H1 (cell line): ENCODE measurements around the gene ACCS.

ENCODE experiments used
- CHD1 ChIP-seq: IDR thresholded peaks from 2 replicates; pipeline ENCODE4 v1.6.1; 2012; ENCODE audit warnings: low read depth, low read length, improper control_type of control experiment
- CREB1 ChIP-seq: IDR thresholded peaks from 2 replicates; pipeline ENCODE4 v1.6.1; 2012; ENCODE audit warnings: inconsistent platforms
- MAX ChIP-seq: IDR thresholded peaks from 2 replicates; pipeline ENCODE4 v1.6.1; 2012; ENCODE audit warnings: inconsistent platforms
- POLR2AphosphoS5 ChIP-seq: IDR thresholded peaks from 2 replicates; pipeline ENCODE4 v1.6.1; 2011; ENCODE audit warnings: low read depth, low read length
- SIRT6 ChIP-seq: IDR thresholded peaks from one replicate; pipeline ENCODE4 v1.7.1; 2012; ENCODE audit warnings: low read length, inconsistent platforms
- ZNF274 ChIP-seq: IDR thresholded peaks from 2 replicates; pipeline ENCODE4 v1.7.0; 2012; ENCODE audit warnings: low read length, borderline replicate concordance; ENCODE audit errors: extremely low read depth
- TF ChIP-seq, protein P1 (sequence below), 3 experiments: IDR thresholded peaks; 1 replicate in 2 of 3; 2 replicates in 1 of 3; pipeline versions ENCODE4 v1.5.1 to v1.6.1; 2011; ENCODE audit warnings: low read length in 3 of 3, mild to moderate bottlenecking in 3 of 3, inconsistent platforms in 2 of 3, low read depth in 1 of 3, moderate library complexity in 1 of 3; ENCODE audit not compliant: insufficient read depth in 1 of 3; ENCODE audit errors: control extremely low read depth in 1 of 3

DNA sequence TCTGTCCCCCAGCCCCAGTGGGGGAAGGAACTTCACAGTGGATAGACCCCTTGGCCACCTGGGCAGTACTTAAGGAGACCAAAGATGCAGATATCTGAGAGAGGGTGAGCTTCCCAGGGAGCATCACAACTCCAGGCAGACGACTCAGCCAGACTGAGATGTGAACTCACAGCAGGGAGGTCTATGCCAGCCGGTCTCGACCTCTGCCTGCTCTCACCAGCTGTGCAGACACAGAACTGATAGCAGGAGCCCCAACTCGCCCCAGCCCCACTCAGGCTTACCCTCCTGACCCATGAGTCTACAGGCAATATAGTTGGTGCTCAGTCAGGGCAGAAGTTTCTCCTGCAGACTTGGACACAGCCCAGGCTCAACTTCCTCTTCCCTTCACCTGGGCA, 47.9 kb upstream of the ACCS start:
- TF ChIP-seq SIRT6 (no peak), MAX (no peak), CHD1 (no peak), CREB1 (no peak), POLR2AphosphoS5 (no peak), ZNF274 (no peak)
- TF ChIP-seq, protein P1, sequence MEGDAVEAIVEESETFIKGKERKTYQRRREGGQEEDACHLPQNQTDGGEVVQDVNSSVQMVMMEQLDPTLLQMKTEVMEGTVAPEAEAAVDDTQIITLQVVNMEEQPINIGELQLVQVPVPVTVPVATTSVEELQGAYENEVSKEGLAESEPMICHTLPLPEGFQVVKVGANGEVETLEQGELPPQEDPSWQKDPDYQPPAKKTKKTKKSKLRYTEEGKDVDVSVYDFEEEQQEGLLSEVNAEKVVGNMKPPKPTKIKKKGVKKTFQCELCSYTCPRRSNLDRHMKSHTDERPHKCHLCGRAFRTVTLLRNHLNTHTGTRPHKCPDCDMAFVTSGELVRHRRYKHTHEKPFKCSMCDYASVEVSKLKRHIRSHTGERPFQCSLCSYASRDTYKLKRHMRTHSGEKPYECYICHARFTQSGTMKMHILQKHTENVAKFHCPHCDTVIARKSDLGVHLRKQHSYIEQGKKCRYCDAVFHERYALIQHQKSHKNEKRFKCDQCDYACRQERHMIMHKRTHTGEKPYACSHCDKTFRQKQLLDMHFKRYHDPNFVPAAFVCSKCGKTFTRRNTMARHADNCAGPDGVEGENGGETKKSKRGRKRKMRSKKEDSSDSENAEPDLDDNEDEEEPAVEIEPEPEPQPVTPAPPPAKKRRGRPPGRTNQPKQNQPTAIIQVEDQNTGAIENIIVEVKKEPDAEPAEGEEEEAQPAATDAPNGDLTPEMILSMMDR (IDR thresholded peaks at IDR 0.05; ENCODE audit: control extremely low read depth in 1 of 3, insufficient read depth in 1 of 3, low read depth in 1 of 3, low read length in 3 of 3), result no peak
